ENCODE results near the gene SAA2. TPM values are rescaled to one million over a fixed set of nuclear protein-coding genes. Genes with fewer than 3 reads are reported as not detected.
"Not testable (repeated sequence)": the region's sequence is repeated elsewhere in the genome, so short reads cannot be mapped to it uniquely, and the experiment has no call there.

SAA2 gene
- total and polyA plus RNA-seq, 4 donors = 18.6 to 1,381 (median 80.6) TPM

DNA sequence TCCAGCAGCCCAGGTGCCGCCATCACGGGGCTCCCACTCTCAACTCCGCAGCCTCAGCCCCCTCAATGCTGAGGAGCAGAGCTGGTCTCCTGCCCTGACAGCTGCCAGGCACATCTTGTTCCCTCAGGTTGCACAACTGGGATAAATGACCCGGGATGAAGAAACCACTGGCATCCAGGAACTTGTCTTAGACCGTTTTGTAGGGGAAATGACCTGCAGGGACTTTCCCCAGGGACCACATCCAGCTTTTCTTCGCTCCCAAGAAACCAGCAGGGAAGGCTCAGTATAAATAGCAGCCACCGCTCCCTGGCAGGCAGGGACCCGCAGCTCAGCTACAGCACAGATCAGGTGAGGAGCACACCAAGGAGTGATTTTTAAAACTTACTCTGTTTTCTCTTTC is 17.5 kb upstream of the SAA2 start, which contains the start of gene SAA1:
Gene SAA1, plus strand, starts transcription at position 316 of the 400 bp plus-strand sequence. CDS start 624 bp downstream, outside the sequence.
- no peaks in the 10 kb centered on the region for H3K36me3 ChIP-seq (ENCODE audit: control insufficient read depth in 4 of 4, insufficient read depth in 4 of 4, low read length in 4 of 4)
- H3K27ac ChIP-seq (ENCODE audit: low read depth in 1 of 2, low read length in 1 of 2) = no peak within 1 kb of the TSS
- peaks cover 0 to 5% (median 0%) of the 10 kb centered on the region in 5 donors for H3K4me1 ChIP-seq (ENCODE audit: control insufficient read depth in 5 of 5, insufficient read depth in 5 of 5, low read length in 5 of 5)
- H3K4me3 ChIP-seq = no peak within 1 kb of the TSS
- H3K9ac ChIP-seq (ENCODE audit: insufficient read depth in 1 of 2, low read length in 2 of 2) = no peak within 1 kb of the TSS
- 51 to 54% methylated on average over 8 of the region's 8 CpGs for WGBS, 2 donors
- TF ChIP-seq, protein P1, sequence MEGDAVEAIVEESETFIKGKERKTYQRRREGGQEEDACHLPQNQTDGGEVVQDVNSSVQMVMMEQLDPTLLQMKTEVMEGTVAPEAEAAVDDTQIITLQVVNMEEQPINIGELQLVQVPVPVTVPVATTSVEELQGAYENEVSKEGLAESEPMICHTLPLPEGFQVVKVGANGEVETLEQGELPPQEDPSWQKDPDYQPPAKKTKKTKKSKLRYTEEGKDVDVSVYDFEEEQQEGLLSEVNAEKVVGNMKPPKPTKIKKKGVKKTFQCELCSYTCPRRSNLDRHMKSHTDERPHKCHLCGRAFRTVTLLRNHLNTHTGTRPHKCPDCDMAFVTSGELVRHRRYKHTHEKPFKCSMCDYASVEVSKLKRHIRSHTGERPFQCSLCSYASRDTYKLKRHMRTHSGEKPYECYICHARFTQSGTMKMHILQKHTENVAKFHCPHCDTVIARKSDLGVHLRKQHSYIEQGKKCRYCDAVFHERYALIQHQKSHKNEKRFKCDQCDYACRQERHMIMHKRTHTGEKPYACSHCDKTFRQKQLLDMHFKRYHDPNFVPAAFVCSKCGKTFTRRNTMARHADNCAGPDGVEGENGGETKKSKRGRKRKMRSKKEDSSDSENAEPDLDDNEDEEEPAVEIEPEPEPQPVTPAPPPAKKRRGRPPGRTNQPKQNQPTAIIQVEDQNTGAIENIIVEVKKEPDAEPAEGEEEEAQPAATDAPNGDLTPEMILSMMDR (IDR thresholded peaks at IDR 0.05; ENCODE audit: control extremely low read depth, extremely low read depth) = no peak
- ATAC-seq (ENCODE audit: insufficient read depth, low FRiP score) = no peak
- H3K9me3 ChIP-seq (ENCODE audit: control insufficient read depth in 4 of 4, insufficient read depth in 3 of 4, low read length in 3 of 4) = no peaks in the 10 kb centered on the region
- peaks cover 0 to 4% (median 0%) of the 10 kb centered on the region in 3 donors for H3K27me3 ChIP-seq (ENCODE audit: control insufficient read depth in 3 of 3, insufficient read depth in 3 of 3, low read length in 2 of 3)
- no peak for DNase-seq

DNA sequence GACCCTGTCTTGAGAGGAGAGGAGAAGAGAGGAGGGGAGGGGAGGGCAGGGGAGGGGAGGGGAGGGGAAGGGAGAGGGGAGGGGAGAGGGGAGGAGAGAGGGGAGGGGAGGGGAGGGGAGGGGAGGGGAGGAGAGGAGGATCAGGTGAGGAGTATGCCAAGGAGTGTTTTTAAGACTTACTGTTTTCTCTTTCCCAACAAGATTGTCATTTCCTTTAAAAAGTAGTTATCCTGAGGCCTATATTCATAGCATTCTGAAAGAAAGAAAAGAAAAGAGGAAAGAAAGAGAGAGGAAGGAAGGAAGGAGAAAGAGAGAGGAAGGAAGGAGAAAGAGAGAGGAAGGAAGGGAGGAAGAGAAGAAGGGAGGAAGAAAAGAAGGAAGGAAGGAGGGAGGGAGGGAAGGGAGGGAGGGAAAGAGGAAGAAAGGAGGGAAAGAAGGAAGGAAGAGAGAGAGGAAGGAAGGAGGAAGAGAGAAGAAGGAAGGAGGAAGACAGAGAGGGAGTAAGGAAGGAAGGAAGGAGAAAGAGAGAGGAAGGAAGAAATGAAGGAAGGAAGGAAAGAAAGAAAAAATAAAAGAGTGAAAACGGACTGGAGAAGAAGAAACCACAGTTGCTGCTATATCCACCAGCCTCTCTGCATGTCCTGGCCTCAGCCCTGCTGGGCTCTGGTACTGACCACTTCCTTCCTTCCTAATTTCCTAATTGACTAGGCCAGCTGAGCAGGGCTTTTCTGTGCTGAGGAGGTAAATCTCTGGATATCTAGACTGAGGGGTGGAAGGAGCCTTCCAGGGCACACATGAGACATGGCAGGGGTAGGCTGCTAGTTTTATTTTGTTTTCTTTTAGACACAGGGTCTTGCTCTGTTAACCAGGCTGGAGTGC is 16.4 kb upstream of the SAA2 start:
- no peak for ATAC-seq (ENCODE audit: insufficient read depth, low FRiP score)
- H3K4me3 ChIP-seq = no peak overlapping the region
- 22 to 48% methylated on average over 1 of the region's 1 CpG for WGBS, 2 donors

DNA sequence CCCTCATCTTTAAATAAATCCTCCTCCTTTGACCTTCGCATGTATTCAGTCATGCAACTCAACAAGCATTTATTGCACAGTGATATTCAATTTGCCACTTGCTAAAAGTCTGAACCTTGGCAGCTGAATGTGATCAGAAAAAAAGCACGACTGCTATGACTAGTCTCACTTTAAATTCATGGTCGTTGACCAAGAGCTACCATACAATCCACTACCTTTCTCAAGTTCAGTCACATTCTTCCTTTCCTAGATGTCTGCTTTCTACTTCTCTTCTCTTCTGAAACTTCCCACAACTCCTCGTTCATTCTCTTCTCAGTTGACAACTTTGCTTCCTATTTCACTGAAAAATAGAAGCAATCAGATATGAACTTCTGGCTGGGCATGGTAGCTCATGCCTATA is 15.6 kb upstream of the SAA2 start:
- WGBS, 2 donors = 72 to 78% methylated on average over 4 of the region's 4 CpGs
- Histone ChIP-seq H3K4me3 (no peak overlapping the region), H3K9ac (ENCODE audit: insufficient read depth in 1 of 2, low read length in 2 of 2) (no peak overlapping the region), H3K36me3 (ENCODE audit: control insufficient read depth in 4 of 4, insufficient read depth in 4 of 4, low read length in 4 of 4) (no peaks in the 10 kb centered on the region), H3K4me1 (ENCODE audit: control insufficient read depth in 5 of 5, insufficient read depth in 5 of 5, low read length in 5 of 5) (peaks cover 0 to 5% (median 0%) of the 10 kb centered on the region in 5 donors), H3K9me3 (ENCODE audit: control insufficient read depth in 4 of 4, insufficient read depth in 3 of 4, low read length in 3 of 4) (no peaks in the 10 kb centered on the region), H3K27me3 (ENCODE audit: control insufficient read depth in 3 of 3, insufficient read depth in 3 of 3, low read length in 2 of 3) (peaks cover 0 to 4% (median 0%) of the 10 kb centered on the region in 3 donors), H3K27ac (ENCODE audit: low read depth in 1 of 2, low read length in 1 of 2) (no peak overlapping the region)
- no peak for DNase-seq
- TF ChIP-seq, protein P1 (IDR thresholded peaks at IDR 0.05; ENCODE audit: control extremely low read depth, extremely low read depth) = no peak
- ATAC-seq (ENCODE audit: insufficient read depth, low FRiP score) = no peak

More for the DNA sequence above, 16.4 kb upstream of the SAA2 start:
- Histone ChIP-seq H3K9ac (ENCODE audit: insufficient read depth in 1 of 2, low read length in 2 of 2) (no peak overlapping the region), H3K9me3 (ENCODE audit: control insufficient read depth in 4 of 4, insufficient read depth in 3 of 4, low read length in 3 of 4) (no peaks in the 10 kb centered on the region), H3K36me3 (ENCODE audit: control insufficient read depth in 4 of 4, insufficient read depth in 4 of 4, low read length in 4 of 4) (no peaks in the 10 kb centered on the region), H3K4me1 (ENCODE audit: control insufficient read depth in 5 of 5, insufficient read depth in 5 of 5, low read length in 5 of 5) (peaks cover 0 to 5% (median 0%) of the 10 kb centered on the region in 5 donors), H3K27me3 (ENCODE audit: control insufficient read depth in 3 of 3, insufficient read depth in 3 of 3, low read length in 2 of 3) (peaks cover 0 to 4% (median 0%) of the 10 kb centered on the region in 3 donors), H3K27ac (ENCODE audit: low read depth in 1 of 2, low read length in 1 of 2) (no peak overlapping the region)
- DNase-seq = no peak
- TF ChIP-seq, protein P1 (IDR thresholded peaks at IDR 0.05; ENCODE audit: control extremely low read depth, extremely low read depth) = no peak

DNA sequence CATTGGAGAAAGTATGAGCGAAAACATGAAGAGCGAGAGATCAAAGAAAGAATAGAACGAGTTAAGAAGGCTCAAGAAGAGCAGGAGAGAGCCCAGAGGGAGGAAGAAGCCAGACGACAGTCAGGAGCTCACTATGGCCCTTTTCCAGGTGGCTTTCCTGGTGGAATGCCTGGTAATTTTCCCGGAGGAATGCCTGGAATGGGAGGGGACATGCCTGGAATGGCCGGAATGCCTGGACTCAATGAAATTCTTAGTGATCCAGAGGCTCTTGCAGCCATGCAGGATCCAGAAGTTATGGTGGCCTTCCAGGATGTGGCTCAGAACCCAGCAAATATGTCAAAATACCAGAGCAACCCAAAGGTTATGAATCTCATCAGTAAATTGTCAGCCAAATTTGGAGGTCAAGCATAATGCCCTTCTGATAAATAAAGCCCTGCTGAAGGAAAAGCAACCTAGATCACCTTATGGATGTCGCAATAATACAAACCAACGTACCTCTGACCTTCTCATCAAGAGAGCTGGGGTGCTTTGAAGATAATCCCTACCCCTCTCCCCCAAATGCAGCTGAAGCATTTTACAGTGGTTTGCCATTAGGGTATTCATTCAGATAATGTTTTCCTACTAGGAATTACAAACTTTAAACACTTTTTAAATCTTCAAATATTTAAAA is 14.3 kb upstream of the SAA2 start:
- not testable (repeated sequence) for H3K36me3 ChIP-seq (ENCODE audit: control insufficient read depth in 4 of 4, insufficient read depth in 4 of 4, low read length in 4 of 4); H3K4me1 ChIP-seq (ENCODE audit: control insufficient read depth in 5 of 5, insufficient read depth in 5 of 5, low read length in 5 of 5); ATAC-seq (ENCODE audit: insufficient read depth, low FRiP score); DNase-seq; H3K9me3 ChIP-seq (ENCODE audit: control insufficient read depth in 4 of 4, insufficient read depth in 3 of 4, low read length in 3 of 4); H3K9ac ChIP-seq (ENCODE audit: insufficient read depth in 1 of 2, low read length in 2 of 2); H3K4me3 ChIP-seq; H3K27me3 ChIP-seq (ENCODE audit: control insufficient read depth in 3 of 3, insufficient read depth in 3 of 3, low read length in 2 of 3); H3K27ac ChIP-seq (ENCODE audit: low read depth in 1 of 2, low read length in 1 of 2)
- 74 to 82% methylated on average over 8 of the region's 8 CpGs for WGBS, 2 donors

Measured in lung (tissue), 12 donors.